Heart left ventricle (tissue), 13 donors: ENCODE measurements around the gene ZNF488.

Experiments
- CTCF ChIP-seq, 12 donors: fragments of 200-600 bp; sonication (generic) in 4 of 12; IDR thresholded peaks; one replicate each; pipeline versions ENCODE4 v1.5.0 to v1.8.0; 2018 to 2022; ENCODE audit warnings: antibody characterized with exemption in 12 of 12, mild to moderate bottlenecking in 5 of 12
- POLR2A ChIP-seq, 2 donors: fragments of 450-650 bp; IDR thresholded peaks; one replicate each; pipeline ENCODE4 v1.6.1; 2017; ENCODE audit warnings: antibody characterized with exemption in 2 of 2, mild to moderate bottlenecking in 2 of 2, moderate library complexity in 2 of 2
- donor health status: ischemic (EF 13 %, LVEDD 7.1; RV severe dilation, severe dysfunction).
- donor health status: DM: no; HTN: yes; CAD: no.
- donor health status: DM: no; HTN: no; CAD: no.
- donor health status: ischemic (EF 25% LVEDD 6.9; RV normal size, moderate dysfunction).
- donor health status: ischemic (EF 25% LVEDD 5.7; RV mildly dilated, moderate dysfunction).
- donor health status: ischemic (EF 35%, LVEDD 5.7; RV mildly dilated, moderate dysfunction).
- donor health status: nonischemic (EF 11% LVEDD 7.7; RV severe dilation, severe dysfunction).
- donor health status: DM: yes; HTN: yes; CAD: no.
- donor health status: PGD.
- donor health status: ischemic (EF 29% LVEDD 5.4; RV normal size, mild dysfunction).
- donor health status: nonischemic (EF 23%, LVEDD 6.1; RV moderate dilation, normal function).

- TF ChIP-seq POLR2A (IDR thresholded peaks at IDR 0.05) (no peak), CTCF (IDR thresholded peaks at IDR 0.05) (no peak)
Observed at GRCh38 chr10:47415520-47416304, 31.6 kb upstream of the ZNF488 start.
